Calu3 (cell line): ENCODE results near the gene TMEM92. TPM values are rescaled to one million over a fixed set of nuclear protein-coding genes. Genes with fewer than 3 reads are reported as not detected.
A peak's percentile ranks its signal among the peaks of the same experiment; 100 is the strongest.
"Not testable (repeated sequence)": the region's sequence is repeated elsewhere in the genome, so short reads cannot be mapped to it uniquely, and the experiment has no call there.

ENCODE experiments used
- BruUV-seq: library from RNA; stranded (reverse); fragments of 400-500 nt; replicated peaks from 2 replicates; lab custom pipeline; 2021; lab: Mats Ljungman, UMichigan
- CTCF ChIA-PET: fragments of 300-600 bp; sonication (Branson Sonifier 250); formaldehyde crosslinking; loops from one replicate; lab custom pipeline; 2022; ENCODE audit warnings: antibody characterized with exemption; lab: Charles Lee
- DNase-seq: peaks from one replicate; pipeline ENCODE4 v3.0.0; 2022
- H3K27ac Mint-ChIP-seq: one replicate; pipeline ENCODE4 v1.8.0; 2022; ENCODE audit warnings: mixed read lengths; ENCODE audit not compliant: unreplicated experiment
- H3K27me3 Mint-ChIP-seq: one replicate; pipeline ENCODE4 v1.8.0; 2022; ENCODE audit warnings: mixed read lengths; ENCODE audit not compliant: unreplicated experiment
- H3K36me3 Mint-ChIP-seq: one replicate; pipeline ENCODE4 v1.8.0; 2022; ENCODE audit warnings: mild to moderate bottlenecking, moderate library complexity, mixed read lengths; ENCODE audit not compliant: insufficient read depth, unreplicated experiment
- H3K4me1 Mint-ChIP-seq: one replicate; pipeline ENCODE4 v1.8.0; 2022; ENCODE audit warnings: mild to moderate bottlenecking, low read depth, mixed read lengths; ENCODE audit not compliant: unreplicated experiment
- H3K4me3 Mint-ChIP-seq: one replicate; pipeline ENCODE4 v1.8.0; 2022; ENCODE audit warnings: mild to moderate bottlenecking, low read depth, moderate library complexity, mixed read lengths; ENCODE audit not compliant: unreplicated experiment
- H3K9me3 Mint-ChIP-seq: one replicate; pipeline ENCODE4 v1.8.0; 2022; ENCODE audit warnings: low read depth, mixed read lengths; ENCODE audit not compliant: unreplicated experiment
- intact Hi-C: fragments of 100-400 bp; cut with micrococcal nuclease; formaldehyde crosslinking; loops from one replicate; pipeline ENCODE4 v1.10.0; 2022; ENCODE audit not compliant: unreplicated experiment
- total RNA-seq: library from RNA; stranded (reverse); gene quantifications from 2 replicates; pipeline ENCODE4 v1.2.3, GENCODE V29; 2022
- TF ChIP-seq, protein P1 (sequence below): fragments of 200-600 bp; IDR thresholded peaks from one replicate; pipeline ENCODE4 v1.8.0; 2022; ENCODE audit warnings: antibody characterized with exemption; ENCODE audit not compliant: unreplicated experiment

Gene TMEM92
- total RNA-seq, 1 experiment from 2014 or later, result 4.8 TPM

DNA sequence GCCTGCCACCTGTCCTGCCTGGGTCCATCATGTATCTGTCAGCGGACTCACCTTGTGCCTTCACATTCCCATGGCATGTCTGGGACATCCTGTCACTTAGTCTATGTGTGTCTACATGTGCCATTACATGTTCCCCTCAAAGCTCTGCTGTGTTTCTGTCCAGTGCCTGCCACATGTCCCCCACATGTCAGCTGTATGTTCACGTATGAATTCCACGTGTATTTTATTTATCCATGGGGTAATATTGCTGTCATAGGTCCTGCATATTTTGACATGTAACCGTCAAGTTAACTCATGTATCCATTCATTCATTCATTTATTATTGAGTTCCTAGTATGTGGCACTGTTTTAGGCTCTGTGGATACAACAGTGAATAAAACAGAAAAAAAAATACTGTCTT lies 20.8 kb downstream of the TMEM92 start:
- Mint-ChIP-seq H3K4me3 (no peak overlapping the region), H3K36me3 (peaks cover 7% of the 10 kb centered on the region), H3K4me1 (peaks cover 10% of the 10 kb centered on the region), H3K9me3 (no peaks in the 10 kb centered on the region), H3K27me3 (peaks cover 4% of the 10 kb centered on the region), H3K27ac (no peak overlapping the region)
- CTCF ChIA-PET, result interaction anchor here (1.0 to 6.7 kb wide), 2 partner anchors 94 to 97 kb away, joined by 3 to 90 read pairs; partner anchors contain the start of gene COL1A1
- BruUV-seq, result no TSS peak
- no peak for DNase-seq
- TF ChIP-seq, protein P1, sequence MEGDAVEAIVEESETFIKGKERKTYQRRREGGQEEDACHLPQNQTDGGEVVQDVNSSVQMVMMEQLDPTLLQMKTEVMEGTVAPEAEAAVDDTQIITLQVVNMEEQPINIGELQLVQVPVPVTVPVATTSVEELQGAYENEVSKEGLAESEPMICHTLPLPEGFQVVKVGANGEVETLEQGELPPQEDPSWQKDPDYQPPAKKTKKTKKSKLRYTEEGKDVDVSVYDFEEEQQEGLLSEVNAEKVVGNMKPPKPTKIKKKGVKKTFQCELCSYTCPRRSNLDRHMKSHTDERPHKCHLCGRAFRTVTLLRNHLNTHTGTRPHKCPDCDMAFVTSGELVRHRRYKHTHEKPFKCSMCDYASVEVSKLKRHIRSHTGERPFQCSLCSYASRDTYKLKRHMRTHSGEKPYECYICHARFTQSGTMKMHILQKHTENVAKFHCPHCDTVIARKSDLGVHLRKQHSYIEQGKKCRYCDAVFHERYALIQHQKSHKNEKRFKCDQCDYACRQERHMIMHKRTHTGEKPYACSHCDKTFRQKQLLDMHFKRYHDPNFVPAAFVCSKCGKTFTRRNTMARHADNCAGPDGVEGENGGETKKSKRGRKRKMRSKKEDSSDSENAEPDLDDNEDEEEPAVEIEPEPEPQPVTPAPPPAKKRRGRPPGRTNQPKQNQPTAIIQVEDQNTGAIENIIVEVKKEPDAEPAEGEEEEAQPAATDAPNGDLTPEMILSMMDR, result no peak
- intact Hi-C loops, result no loop called here

GRCh38 chr17:50297407-50297865 lies 23.2 kb downstream of the TMEM92 start:
- no peak overlapping the region for H3K4me3 Mint-ChIP-seq
- CTCF ChIA-PET, result interaction anchor here (0.6 to 6.7 kb wide), 7 partner anchors 20 to 246 kb away, joined by 3 to 90 read pairs (median 5); partner anchors contain the start of genes COL1A1 and TMEM92
- no peaks in the 10 kb centered on the region for H3K36me3 Mint-ChIP-seq
- TF ChIP-seq, protein P1, result peak; percentile 99
- DNase-seq, result peak; percentile 94
- intact Hi-C loops, result loop anchor here (1.0 to 2.0 kb wide), 3 partner anchors 25 to 203 kb away; partner anchors contain the start of gene PDK2
- no peaks in the 10 kb centered on the region for H3K4me1 Mint-ChIP-seq
- peaks cover 27% of the 10 kb centered on the region for H3K27me3 Mint-ChIP-seq
- BruUV-seq, result no TSS peak
- no peak overlapping the region for H3K27ac Mint-ChIP-seq
- no peaks in the 10 kb centered on the region for H3K9me3 Mint-ChIP-seq

GRCh38 chr17:50298018-50298417 lies 23.8 kb downstream of the TMEM92 start:
- Mint-ChIP-seq H3K36me3 (no peaks in the 10 kb centered on the region), H3K4me3 (no peak overlapping the region), H3K27me3 (peaks cover 33% of the 10 kb centered on the region), H3K9me3 (no peaks in the 10 kb centered on the region), H3K4me1 (no peaks in the 10 kb centered on the region), H3K27ac (no peak overlapping the region)
- no TSS peak for BruUV-seq
- TF ChIP-seq, protein P1, result no peak
- DNase-seq, result no peak
- CTCF ChIA-PET, result interaction anchor here (0.6 to 6.7 kb wide), 10 partner anchors 11 to 204 kb away, joined by 3 to 90 read pairs (median 4); partner anchors contain the start of genes COL1A1 and TMEM92
- intact Hi-C loops, result no loop called here

DNA sequence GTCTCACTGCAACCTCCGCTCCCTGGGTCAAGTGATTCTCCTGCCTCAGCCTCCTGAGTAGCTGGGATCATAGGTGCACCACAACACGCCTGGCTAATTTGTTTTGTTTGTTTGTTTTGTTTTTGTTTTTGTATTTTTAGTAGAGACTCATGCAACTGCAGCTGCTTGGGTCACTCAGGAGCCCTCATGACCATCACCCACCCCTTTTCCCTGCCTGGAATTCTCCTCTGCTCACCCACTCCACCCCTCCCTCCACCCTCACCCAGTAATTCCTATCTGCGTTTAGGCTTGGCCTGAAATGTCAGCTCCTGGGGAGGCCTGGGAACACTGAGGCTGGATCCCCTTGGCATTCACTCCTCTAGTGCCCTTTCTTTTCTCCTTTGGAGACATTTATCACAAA lies 25.5 kb downstream of the TMEM92 start:
- no peak overlapping the region for H3K4me3 Mint-ChIP-seq
- intact Hi-C loops, result no loop called here
- CTCF ChIA-PET, result interaction anchor here (0.6 to 6.7 kb wide), 3 partner anchors 96 to 494 kb away, joined by 5 to 90 read pairs (median 8); partner anchors contain the start of gene COL1A1
- no TSS peak for BruUV-seq
- no peaks in the 10 kb centered on the region for H3K9me3 Mint-ChIP-seq
- no peaks in the 10 kb centered on the region for H3K4me1 Mint-ChIP-seq
- TF ChIP-seq, protein P1, result no peak
- H3K27me3 Mint-ChIP-seq, result peaks cover 45% of the 10 kb centered on the region
- no peak for DNase-seq
- H3K27ac Mint-ChIP-seq, result no peak overlapping the region
- H3K36me3 Mint-ChIP-seq, result no peaks in the 10 kb centered on the region

DNA sequence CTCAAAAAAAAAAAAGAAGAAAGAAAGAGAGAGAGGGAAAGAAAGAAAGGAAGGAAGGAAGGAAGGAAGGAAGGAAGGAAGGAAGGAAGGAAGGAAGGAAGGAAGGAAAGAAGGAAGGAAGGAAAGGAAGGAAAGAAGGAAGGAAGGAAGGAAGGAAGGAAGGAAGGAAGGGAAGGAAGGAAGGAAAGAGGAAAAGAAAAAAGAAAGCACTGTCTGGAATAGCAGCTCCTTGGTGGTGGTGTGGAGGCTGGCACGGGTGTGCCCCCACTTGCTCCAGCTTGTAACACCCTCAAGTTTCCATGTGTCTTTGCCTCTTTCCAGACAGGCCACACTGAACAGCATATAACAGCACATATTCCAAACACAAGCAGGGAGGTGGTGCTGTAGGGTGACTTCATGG lies 26.6 kb downstream of the TMEM92 start:
- intact Hi-C loops, H3K9me3 Mint-ChIP-seq, H3K27ac Mint-ChIP-seq, DNase-seq, H3K36me3 Mint-ChIP-seq, H3K4me1 Mint-ChIP-seq, BruUV-seq, H3K4me3 Mint-ChIP-seq: not testable (repeated sequence)
- CTCF ChIA-PET, result interaction anchor here (0.7 kb wide), 1 partner anchor 100 kb away, joined by 4 read pairs; no protein-coding TSS in a partner anchor
- H3K27me3 Mint-ChIP-seq, result peaks cover 55% of the 10 kb centered on the region
